Measurements from ENCODE around the gene MT1A.
A peak's percentile ranks its signal among the peaks of the same experiment; 100 is the strongest.
"Not testable (repeated sequence)": the region's sequence is repeated elsewhere in the genome, so short reads cannot be mapped to it uniquely, and the experiment has no call there.

Gene MT1A

DNA sequence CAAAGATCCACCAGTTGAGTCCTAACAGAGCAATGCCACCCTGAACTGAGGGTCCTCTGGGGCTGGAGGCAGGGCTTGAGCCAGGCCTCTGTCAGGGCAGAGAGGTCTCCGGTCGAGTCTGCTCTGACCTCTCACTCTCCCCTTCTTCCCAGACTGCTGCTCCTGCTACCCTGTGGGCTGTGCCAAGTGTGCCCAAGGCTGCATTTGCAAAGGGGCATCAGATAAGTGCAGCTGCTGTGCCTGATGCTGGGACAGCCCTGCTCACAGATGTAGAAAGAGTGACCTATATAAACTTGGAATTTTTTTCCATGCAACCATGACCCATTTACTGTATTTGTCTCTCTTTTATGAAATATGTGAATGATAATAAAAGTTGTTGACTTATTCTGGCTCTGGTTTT is 10.8 kb downstream of the MT1A start:
- peaks cover 63% of the 10 kb centered on the region for H3K27me3 ChIP-seq
- no peaks in the 10 kb centered on the region for H3K36me3 ChIP-seq
- H3K27ac ChIP-seq, result no peak overlapping the region
- no peak overlapping the region for H3K4me3 ChIP-seq
- no peaks in the 10 kb centered on the region for H3K9me3 ChIP-seq
- peaks cover 3% of the 10 kb centered on the region; the same call in 1 of the 2 replicates for H4K20me1 ChIP-seq
- H3K4me2 ChIP-seq, result no peak overlapping the region
- H3K4me1 ChIP-seq, result peaks cover 12% of the 10 kb centered on the region
- TF ChIP-seq Cebpa-rat (IDR thresholded peaks at IDR 0.05), result no peak
- H3K9ac ChIP-seq, result no peak overlapping the region

DNA sequence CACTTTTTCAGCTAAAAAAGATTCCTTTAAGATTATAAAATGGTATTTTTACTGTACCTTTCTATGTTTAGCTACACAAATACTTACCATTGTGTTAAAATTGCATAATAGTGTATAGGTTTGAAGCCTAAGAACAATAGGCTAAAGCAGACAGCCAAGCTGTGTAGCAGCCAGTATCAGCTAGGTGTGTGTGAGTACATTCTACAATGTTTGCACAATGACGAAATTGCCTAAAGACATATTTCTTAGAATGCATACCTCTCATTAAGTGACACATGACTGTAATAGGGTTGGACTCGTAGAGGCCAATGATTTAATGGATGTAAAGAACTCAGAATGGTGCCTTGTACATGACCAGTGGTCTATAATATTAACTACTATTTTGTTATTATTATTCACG is 11.4 kb downstream of the MT1A start:
- no peak overlapping the region for H3K4me3 ChIP-seq
- H3K27ac ChIP-seq, result no peak overlapping the region
- H3K36me3 ChIP-seq, result no peaks in the 10 kb centered on the region
- TF ChIP-seq Cebpa-rat (IDR thresholded peaks at IDR 0.05), result no peak
- peaks cover 58% of the 10 kb centered on the region for H3K27me3 ChIP-seq
- no peak overlapping the region for H3K4me2 ChIP-seq
- H3K9me3 ChIP-seq, result no peaks in the 10 kb centered on the region
- no peak overlapping the region for H3K9ac ChIP-seq
- H4K20me1 ChIP-seq, result no peaks in the 10 kb centered on the region
- peaks cover 12% of the 10 kb centered on the region for H3K4me1 ChIP-seq

DNA sequence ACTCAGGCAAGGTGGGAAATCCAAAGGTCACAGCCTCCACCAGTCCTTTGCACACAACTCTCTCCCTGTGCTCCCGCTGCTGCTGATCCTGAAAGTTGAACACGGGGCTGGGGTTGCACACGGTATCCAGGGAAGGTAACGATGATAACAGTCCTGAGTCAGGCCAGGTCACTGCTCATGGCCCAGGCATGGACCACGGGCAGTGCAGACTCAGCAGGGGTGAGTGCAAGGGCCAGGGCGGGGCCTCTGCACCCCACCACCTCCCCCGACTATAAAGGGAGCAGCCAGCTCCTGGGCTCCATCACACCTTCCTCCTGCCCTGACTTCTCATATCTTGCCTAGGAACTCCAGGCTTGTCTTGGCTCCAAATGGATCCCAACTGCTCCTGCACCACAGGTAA is 13.1 kb downstream of the MT1A start, which contains the start of gene MT1B:
MT1B (plus strand) TSS at position 301 of the 400 bp plus-strand sequence; CDS start at position 369, 68 bp downstream.
- Histone ChIP-seq H3K4me2 (no peak within 1 kb of the TSS), H4K20me1 (no peaks in the 10 kb centered on the region), H3K4me1 (peaks cover 12% of the 10 kb centered on the region), H3K27ac (no peak within 1 kb of the TSS), H3K9me3 (no peaks in the 10 kb centered on the region), H3K9ac (no peak within 1 kb of the TSS), H3K4me3 (no peak within 1 kb of the TSS), H3K27me3 (peaks cover 43% of the 10 kb centered on the region), H3K36me3 (no peaks in the 10 kb centered on the region)
- TF ChIP-seq Cebpa-rat (IDR thresholded peaks at IDR 0.05), result no peak

DNA sequence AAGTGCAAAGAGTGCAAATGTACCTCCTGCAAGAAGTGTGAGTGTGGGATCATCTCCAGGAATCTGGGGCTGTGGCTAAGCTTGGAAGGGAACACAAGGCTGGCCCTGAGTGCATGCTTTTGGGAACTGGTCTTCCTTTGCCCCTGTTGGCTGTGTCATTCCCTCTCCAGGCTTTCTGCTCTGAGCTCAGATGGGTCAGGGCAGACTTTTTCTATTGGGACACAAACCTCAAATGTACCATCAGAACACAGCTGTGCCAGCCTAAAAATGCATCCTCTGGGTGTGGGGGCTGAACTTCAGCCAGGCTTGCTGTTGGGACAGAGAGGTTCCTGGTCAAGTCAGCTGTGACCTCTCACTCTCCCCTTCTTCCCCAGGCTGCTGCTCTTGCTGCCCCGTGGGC is 14.1 kb downstream of the MT1A start:
- Histone ChIP-seq H3K9me3 (no peaks in the 10 kb centered on the region), H3K4me2 (0 out of 2 replicates have a peak overlapping the region, but pooled peaks have one; percentile 4), H3K4me3 (no peak overlapping the region), H3K36me3 (no peaks in the 10 kb centered on the region), H3K27me3 (peaks cover 41% of the 10 kb centered on the region), H3K27ac (no peak overlapping the region), H3K4me1 (peaks cover 16% of the 10 kb centered on the region), H3K9ac (no peak overlapping the region), H4K20me1 (no peaks in the 10 kb centered on the region)
- no peak for TF ChIP-seq Cebpa-rat (IDR thresholded peaks at IDR 0.05)

DNA sequence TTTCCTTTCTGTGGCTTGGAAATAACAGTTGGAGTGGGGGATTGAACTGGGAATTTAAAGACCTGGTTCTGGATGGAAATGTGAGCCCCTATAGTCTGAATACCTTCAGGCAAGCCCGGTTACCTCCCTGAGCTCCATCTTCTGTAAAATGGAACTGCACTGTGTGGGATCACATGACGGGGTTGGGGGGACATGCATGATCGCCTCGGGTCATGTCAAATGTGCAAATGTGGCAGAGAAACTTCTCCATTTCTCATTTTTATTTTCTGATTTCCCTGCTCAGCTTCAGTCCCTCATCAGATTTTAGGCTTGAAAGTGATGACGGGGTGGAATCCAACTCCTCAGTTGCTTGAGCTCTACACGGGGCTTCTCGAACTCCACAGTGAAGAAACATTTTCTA is 14.8 kb downstream of the MT1A start:
- no peak for TF ChIP-seq Cebpa-rat (IDR thresholded peaks at IDR 0.05)
- Histone ChIP-seq H3K36me3 (no peaks in the 10 kb centered on the region), H3K4me2 (peak overlapping the region; percentile 4; the same call in 1 of the 2 replicates), H3K9me3 (no peaks in the 10 kb centered on the region), H3K27me3 (peaks cover 41% of the 10 kb centered on the region), H3K4me1 (peaks cover 22% of the 10 kb centered on the region), H3K4me3 (no peak overlapping the region), H3K27ac (no peak overlapping the region), H4K20me1 (no peaks in the 10 kb centered on the region), H3K9ac (no peak overlapping the region)

DNA sequence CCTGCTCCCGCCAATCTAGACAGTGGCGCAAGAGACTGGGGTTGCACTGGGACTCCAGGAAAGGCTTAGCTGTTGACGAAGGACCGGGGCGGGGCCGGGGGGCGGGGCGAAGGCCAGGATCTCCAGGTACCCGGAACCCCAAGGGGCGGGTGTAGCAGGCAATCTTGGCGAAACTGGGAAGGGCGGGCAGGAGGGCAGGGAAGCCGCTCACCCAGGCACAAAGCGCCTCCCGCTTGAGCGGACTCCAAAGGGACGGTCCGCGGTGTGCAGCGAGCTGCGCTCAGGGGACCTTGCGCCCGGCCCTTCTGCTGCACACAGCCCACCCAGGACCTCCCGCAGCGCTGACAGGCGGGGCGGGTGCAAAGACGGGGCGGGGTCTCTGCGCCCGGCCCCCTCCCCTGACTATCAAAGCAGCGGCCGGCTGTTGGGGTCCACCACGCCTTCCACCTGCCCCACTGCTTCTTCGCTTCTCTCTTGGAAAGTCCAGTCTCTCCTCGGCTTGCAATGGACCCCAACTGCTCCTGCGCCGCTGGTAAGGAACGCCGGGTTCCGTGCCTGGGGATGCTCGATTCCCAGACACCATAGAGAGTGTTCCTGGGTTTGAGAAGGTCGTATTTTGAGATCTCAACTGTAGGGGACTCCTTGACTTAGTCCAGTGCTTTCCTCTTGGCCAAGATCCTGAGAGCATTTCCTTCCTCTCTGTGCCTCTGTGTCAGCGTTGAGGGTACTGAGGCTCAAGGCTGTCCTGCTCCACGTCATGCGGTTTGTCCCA is 19.3 kb downstream of the MT1A start, which contains the start of gene MT1F:
MT1F (plus strand) TSS at position 405 of the 772 bp plus-strand sequence; CDS start at position 505, 100 bp downstream.
- no peaks in the 10 kb centered on the region for H3K36me3 ChIP-seq
- H3K4me1 ChIP-seq, result peaks cover 34% of the 10 kb centered on the region
- H3K4me3 ChIP-seq, result peak within 1 kb of the TSS; percentile 72
- H3K27me3 ChIP-seq, result peaks cover 65% of the 10 kb centered on the region
- H3K27ac ChIP-seq, result no peak within 1 kb of the TSS
- H4K20me1 ChIP-seq, result no peaks in the 10 kb centered on the region; the same call in 1 of the 2 replicates
- no peak for TF ChIP-seq Cebpa-rat (IDR thresholded peaks at IDR 0.05)
- peak within 1 kb of the TSS; percentile 35; the same call in 1 of the 2 replicates for H3K9ac ChIP-seq
- no peaks in the 10 kb centered on the region for H3K9me3 ChIP-seq
- peak within 1 kb of the TSS; percentile 93 for H3K4me2 ChIP-seq

DNA sequence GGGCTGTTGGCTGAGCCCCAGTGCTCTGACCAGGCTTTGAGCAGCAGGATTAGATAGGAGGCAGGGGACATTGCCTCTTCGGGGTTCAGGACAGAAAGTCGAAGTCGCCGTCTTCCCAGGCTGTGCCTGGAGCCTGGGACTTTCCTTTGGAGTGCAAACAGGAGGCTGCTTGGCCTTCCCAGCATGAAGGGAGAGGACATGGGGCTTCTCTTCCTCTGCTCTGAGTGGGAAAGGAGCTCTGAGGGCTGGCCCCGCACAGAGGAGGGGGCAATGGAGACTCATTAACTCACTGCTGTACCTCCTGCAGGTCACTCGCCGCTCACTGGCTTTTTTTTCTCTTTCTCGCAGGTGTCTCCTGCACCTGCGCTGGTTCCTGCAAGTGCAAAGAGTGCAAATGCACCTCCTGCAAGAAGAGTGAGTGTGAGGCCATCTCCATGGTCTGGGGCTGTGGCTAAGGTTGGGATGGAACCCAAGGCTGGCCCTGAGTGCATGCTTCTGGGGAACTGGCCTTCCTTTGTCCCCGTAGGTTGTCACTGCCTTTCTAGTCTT is 19.9 kb downstream of the MT1A start:
- Histone ChIP-seq H4K20me1 (no peaks in the 10 kb centered on the region; the same call in 1 of the 2 replicates), H3K36me3 (no peaks in the 10 kb centered on the region), H3K27me3 (peaks cover 70% of the 10 kb centered on the region), H3K4me1 (peaks cover 31% of the 10 kb centered on the region), H3K27ac (no peak overlapping the region), H3K4me3 (peak overlapping the region; percentile 72), H3K4me2 (peak overlapping the region; percentile 93), H3K9me3 (no peaks in the 10 kb centered on the region), H3K9ac (peak overlapping the region; percentile 35; the same call in 1 of the 2 replicates)
- TF ChIP-seq Cebpa-rat (IDR thresholded peaks at IDR 0.05), result no peak

DNA sequence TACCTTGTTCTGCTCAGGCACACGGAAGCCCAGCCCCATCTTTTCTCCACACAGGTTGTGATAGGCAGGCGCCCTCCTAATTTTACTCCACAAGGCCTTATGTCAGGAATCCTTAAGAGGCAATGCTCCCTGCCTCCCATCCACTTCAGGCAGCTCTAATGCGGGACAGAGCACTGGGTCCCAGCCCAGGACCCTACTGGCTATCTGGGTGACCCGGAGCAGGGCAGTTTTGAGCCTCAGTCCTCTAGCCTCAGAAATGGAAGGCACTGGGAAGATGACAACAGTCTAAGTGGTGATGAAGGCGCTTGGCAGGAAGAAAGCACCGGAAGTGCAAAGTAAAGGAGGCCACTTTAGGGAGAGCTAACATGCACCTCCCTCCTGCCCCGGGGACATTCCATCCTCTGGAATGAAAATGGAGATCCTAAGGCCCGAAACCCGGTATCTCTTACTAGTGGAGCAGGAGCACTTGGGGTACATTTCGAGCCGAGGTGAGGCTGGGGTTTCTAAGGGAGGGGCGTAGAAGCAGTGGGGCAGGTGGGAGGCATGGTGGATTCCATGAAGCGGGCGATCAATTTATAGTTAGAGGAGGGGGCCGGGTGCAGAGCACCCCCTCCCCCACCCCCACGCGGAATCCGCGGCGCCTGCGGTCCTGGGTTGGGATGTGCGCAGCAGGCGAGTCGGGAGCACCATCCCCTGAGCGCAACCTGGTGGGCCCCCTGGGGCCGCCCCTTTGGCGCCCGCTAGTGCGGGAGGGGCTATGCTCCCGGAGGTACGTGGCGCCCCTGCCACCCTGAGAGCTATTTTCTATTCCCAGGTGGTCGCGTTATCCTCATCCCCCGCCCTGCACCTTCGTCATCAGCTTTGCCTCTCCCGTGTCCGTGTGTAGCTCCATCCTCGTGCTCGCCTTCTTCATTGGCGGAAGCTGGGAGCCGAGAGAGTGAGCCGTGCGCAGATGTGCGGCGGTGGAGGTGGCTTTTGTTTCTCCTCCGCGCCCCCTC is 24.2 kb downstream of the MT1A start:
- peak overlapping the region; percentile 51 for H3K4me3 ChIP-seq
- H3K4me2 ChIP-seq, result peak overlapping the region; percentile 61
- no peak overlapping the region for H3K27ac ChIP-seq
- no peak overlapping the region for H3K9ac ChIP-seq
- H3K36me3 ChIP-seq, result no peaks in the 10 kb centered on the region
- H4K20me1 ChIP-seq, result peaks cover 7% of the 10 kb centered on the region
- no peak for TF ChIP-seq Cebpa-rat (IDR thresholded peaks at IDR 0.05)
- H3K9me3 ChIP-seq, result no peaks in the 10 kb centered on the region
- peaks cover 28% of the 10 kb centered on the region for H3K4me1 ChIP-seq
- peaks cover 100% of the 10 kb centered on the region for H3K27me3 ChIP-seq

DNA sequence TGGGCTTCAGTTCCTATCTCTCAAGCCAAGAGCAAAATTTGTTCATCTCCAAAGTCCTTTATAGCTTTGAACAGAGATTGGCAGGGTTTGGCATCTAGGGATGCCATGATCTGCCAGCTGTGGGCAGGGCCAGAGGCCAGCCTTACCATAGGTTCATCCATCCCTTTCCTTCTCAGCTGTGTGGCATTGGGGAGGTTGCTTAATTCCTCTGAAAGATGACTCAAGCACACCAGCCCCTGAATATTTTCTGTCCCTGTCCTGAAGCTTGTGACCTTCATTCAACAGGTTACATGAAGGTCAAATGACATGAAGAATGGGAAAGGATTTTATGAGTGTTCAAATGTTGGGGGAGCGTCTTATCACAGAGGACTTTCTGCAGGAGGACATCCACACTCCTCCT is 26.0 kb downstream of the MT1A start:
- H3K36me3 ChIP-seq, result no peaks in the 10 kb centered on the region
- peaks cover 32% of the 10 kb centered on the region for H3K4me1 ChIP-seq
- no peak overlapping the region for H3K4me2 ChIP-seq
- no peak overlapping the region for H3K9ac ChIP-seq
- TF ChIP-seq Cebpa-rat (IDR thresholded peaks at IDR 0.05), result no peak
- no peak overlapping the region for H3K4me3 ChIP-seq
- no peaks in the 10 kb centered on the region for H3K9me3 ChIP-seq
- H3K27ac ChIP-seq, result no peak overlapping the region
- H3K27me3 ChIP-seq, result peaks cover 100% of the 10 kb centered on the region
- peaks cover 26% of the 10 kb centered on the region for H4K20me1 ChIP-seq

DNA sequence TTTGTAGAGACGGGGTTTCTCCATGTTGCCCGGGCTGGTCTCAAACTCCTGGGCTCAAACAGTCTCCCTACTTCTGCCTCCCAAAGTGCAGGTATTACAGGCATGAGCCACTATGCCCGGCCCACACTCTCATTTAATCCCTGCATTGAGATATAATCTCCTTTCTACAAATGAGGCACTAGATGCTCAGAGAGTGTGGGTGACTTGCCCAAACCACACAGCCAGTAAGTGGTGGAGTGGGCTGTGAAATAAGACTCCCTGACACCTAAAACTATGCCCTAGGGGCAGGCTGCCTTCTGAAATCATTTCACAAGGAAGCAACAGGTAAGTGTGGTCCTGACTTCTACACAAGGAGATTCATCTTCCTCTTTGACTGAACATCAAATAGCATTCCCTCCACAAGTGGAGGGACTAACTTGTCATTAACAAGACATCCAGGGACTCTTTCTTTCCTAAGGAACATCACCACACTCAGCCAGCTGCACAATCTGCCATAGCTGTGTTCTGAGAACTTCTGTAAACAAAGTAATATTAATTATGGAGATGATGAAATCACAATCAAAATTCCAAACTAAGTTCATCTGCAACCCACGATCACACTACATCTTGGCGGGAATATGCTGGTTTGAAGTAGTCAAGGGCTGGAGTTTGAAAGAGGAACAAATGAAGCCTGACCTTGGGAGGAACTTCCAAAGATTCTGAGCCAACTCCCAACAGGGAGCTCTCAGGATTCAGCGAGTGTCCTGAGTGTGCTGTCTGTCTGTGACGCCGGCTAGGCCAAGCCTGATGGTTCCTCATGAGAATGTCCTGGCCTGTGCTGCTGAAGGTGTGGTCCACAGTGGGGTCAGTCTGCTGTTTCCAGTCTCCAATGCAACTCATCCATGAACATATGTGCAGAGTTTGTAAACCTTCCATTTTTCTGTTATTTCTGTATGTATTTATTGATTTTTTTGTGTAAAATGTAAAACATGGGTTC is 27.1 kb downstream of the MT1A start:
- H3K27ac ChIP-seq, H3K9ac ChIP-seq, H3K36me3 ChIP-seq, H3K9me3 ChIP-seq, H3K4me3 ChIP-seq, H3K4me2 ChIP-seq: not testable (repeated sequence)
- Histone ChIP-seq H3K27me3 (peaks cover 100% of the 10 kb centered on the region), H4K20me1 (peaks cover 36% of the 10 kb centered on the region), H3K4me1 (peaks cover 40% of the 10 kb centered on the region)

Measured in BLaER1 (cell line).